Measurements from ENCODE around the gene ETNK2.

Gene ETNK2

GRCh38 chr1:204136814-204137213, 15.0 kb downstream of the ETNK2 start:
- no peak overlapping the region for H3K4me3 ChIP-seq (ENCODE audit: low read depth, low read length)
- no peak for TF ChIP-seq CTCF (IDR thresholded peaks at IDR 0.05; ENCODE audit: low read depth, low read length)

GRCh38 chr1:204134103-204134502, 17.7 kb downstream of the ETNK2 start:
- no peak for TF ChIP-seq CTCF (IDR thresholded peaks at IDR 0.05; ENCODE audit: low read depth, low read length)

GRCh38 chr1:204132718-204133117, 19.1 kb downstream of the ETNK2 start:
- no peak overlapping the region for H3K4me3 ChIP-seq (ENCODE audit: low read depth, low read length)
- no peak for TF ChIP-seq CTCF (IDR thresholded peaks at IDR 0.05; ENCODE audit: low read depth, low read length)

More at GRCh38 chr1:204134103-204134502, 17.7 kb downstream of the ETNK2 start:
- no peak overlapping the region for H3K4me3 ChIP-seq (ENCODE audit: low read depth, low read length)

- no peak for TF ChIP-seq CTCF (IDR thresholded peaks at IDR 0.05; ENCODE audit: low read depth, low read length)
- no peak overlapping the region for H3K4me3 ChIP-seq (ENCODE audit: low read depth, low read length)
These were observed 19.9 kb downstream of the ETNK2 start for GRCh38 chr1:204131978-204132377.

GRCh38 chr1:204130981-204131892, 20.6 kb downstream of the ETNK2 start:
- no peak for TF ChIP-seq CTCF (IDR thresholded peaks at IDR 0.05; ENCODE audit: low read depth, low read length)

GRCh38 chr1:204130178-204130577, 21.7 kb downstream of the ETNK2 start:
- no peak overlapping the region for H3K4me3 ChIP-seq (ENCODE audit: low read depth, low read length)
- no peak for TF ChIP-seq CTCF (IDR thresholded peaks at IDR 0.05; ENCODE audit: low read depth, low read length)

More at GRCh38 chr1:204130981-204131892, 20.6 kb downstream of the ETNK2 start:
- no peak overlapping the region for H3K4me3 ChIP-seq (ENCODE audit: low read depth, low read length)
